Adrenal gland (tissue), 12 donors: ENCODE results near the gene PIGU. TPM values are rescaled to one million over a fixed set of nuclear protein-coding genes. Genes with fewer than 3 reads are reported as not detected.

Experiments
- DNase-seq, 7 donors: peaks; one replicate each; pipeline ENCODE4 v3.0.0-alpha.2; 2019 to 2020
- H3K27ac ChIP-seq, 5 donors: fragments of 200-600 bp; sonication (generic) in 4 of 5; 1 replicate in 3 of 5; 2 replicates in 2 of 5; pipeline versions ENCODE4 v1.5.1 to v1.8.0; 2016 to 2020; ENCODE audit warnings: mild to moderate bottlenecking in 1 of 5
- H3K27me3 ChIP-seq: fragments of 200-600 bp; 2 replicates; pipeline ENCODE4 v1.8.0; 2021
- H3K36me3 ChIP-seq, 2 donors: fragments of 200-600 bp; replicated peaks in 1 of 2; 1 replicate in 1 of 2; 2 replicates in 1 of 2; pipeline versions ENCODE4 v1.5.1 to v1.8.0; 2018 to 2022
- H3K4me1 ChIP-seq, 2 donors: fragments of 200-600 bp; replicated peaks in 1 of 2; 1 replicate in 1 of 2; 2 replicates in 1 of 2; pipeline versions ENCODE4 v1.5.1 to v1.8.0; 2018 to 2021
- H3K4me3 ChIP-seq, 4 donors: fragments of 200-600 bp; sonication (generic) in 3 of 4; one replicate each; pipeline ENCODE4 v1.5.1; 2016 to 2018
- H3K9me3 ChIP-seq, 3 donors: fragments of 200-600 bp; sonication (generic) in 1 of 3; replicated peaks in 1 of 3; 1 replicate in 2 of 3; 2 replicates in 1 of 3; pipeline versions ENCODE4 v1.5.1 to v1.8.0; 2016 to 2021
- CTCF ChIP-seq, 6 experiments: fragments of 450-650 bp in 4 of 6; fragments of 200-600 bp in 2 of 6; sonication (generic) in 1 of 6; IDR thresholded peaks; 1 replicate in 5 of 6; 2 replicates in 1 of 6; pipeline versions ENCODE4 v1.5.1 to v1.8.0; 2016 to 2021; ENCODE audit warnings: antibody characterized with exemption in 6 of 6, mild to moderate bottlenecking in 2 of 6, moderate library complexity in 1 of 6
- POLR2A ChIP-seq, 2 donors: fragments of 450-650 bp; IDR thresholded peaks; one replicate each; pipeline ENCODE4 v1.6.1; 2017; ENCODE audit warnings: antibody characterized with exemption in 2 of 2, mild to moderate bottlenecking in 2 of 2, moderate library complexity in 1 of 2
- WGBS, 4 donors: extraction: QIAGEN DNeasy Blood & Tissue Kit in 2 of 4; methylation state at CpG; one replicate each; pipeline versions ENCODE4 v1.1.5 to v1.1.7; 2013 to 2017; 5-methylcytosine and 5-hydroxymethylcytosine counted together
- intact Hi-C, 2 donors: fragments of 100-400 bp; cut with DNase I; formaldehyde crosslinking; loops; one replicate each; pipeline versions ENCODE4 v1.14.1 to v1.15.0; 2022 to 2023
- polyA plus RNA-seq, 3 donors: library from polyadenylated mRNA; stranded (reverse); fragments of 200-250 nt in 2 of 3; fragments of 350-450 nt in 1 of 3; fragmentation: Illumina TruSeq in 1 of 3; extraction: RNeasy Lipid Tissue Mini Kit (QIAGEN cat#74804) in 1 of 3; gene quantifications; one replicate each; pipeline ENCODE4 v1.2.3, GENCODE V29; 2013 to 2014
- total RNA-seq, 9 donors: library from RNA; depleted of rRNA in 4 of 9; stranded (reverse); fragments of >200 nt in 4 of 9; fragments of 120-200 nt in 1 of 9; fragmentation: NEBNext Ultra II Directional in 1 of 9; extraction: Animal tissue kit (Norgen Biotek cat#: 25700) in 1 of 9; gene quantifications; one replicate each; pipeline versions ENCODE4 v1.1.0 to v1.2.4, GENCODE V29; 2013 to 2023
- donor health status: healthy with polysubstance abuse.
- donor health status: Bipolar disorder and iron deficiency.
- donor health status: DM: yes; HTN: yes; CAD: no.
- donor health status: DM: no; HTN: no; CAD: no.
- donor health status: DM: no; HTN: no; CAD: no.
- donor health status: DM: yes; HTN: yes; CAD: no.

Gene PIGU
- total and polyA plus RNA-seq, 12 donors: 16.8 to 64.1 (median 23.1) TPM

DNA sequence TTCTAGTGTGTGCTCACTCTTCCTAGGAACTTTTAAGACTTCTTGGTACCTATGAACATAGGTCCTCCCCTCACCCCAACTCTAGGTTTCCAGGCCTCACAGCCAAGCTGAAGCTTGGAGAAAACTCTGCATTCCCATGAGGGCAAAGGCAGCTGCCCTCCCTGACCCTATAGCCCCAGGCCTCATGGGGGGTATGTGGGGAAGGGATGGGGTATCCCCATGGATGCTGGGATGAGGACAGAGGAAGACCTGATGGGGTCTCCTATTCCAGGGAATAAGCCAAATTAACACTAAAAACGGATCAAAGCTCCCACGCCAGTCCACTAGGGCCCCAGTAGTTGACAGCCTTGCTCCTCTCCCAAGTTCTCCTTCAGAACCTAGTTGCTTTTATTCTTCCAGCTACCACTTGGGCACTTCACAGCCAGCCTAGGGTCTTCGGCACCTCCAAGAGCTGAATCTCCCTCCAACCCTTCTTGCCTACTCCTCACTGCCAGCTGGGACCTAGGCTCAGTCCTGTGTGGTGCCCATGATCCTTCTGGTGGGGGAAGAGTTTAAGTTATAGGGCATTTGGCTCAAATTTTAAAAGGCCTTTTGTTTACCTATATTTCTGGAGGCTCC is 35.0 kb upstream of the PIGU start:
- 92 to 100% (median 98%) methylated on average over 3 of the region's 3 CpGs for WGBS, 4 donors
- intact Hi-C loops: no loop called here
- Histone ChIP-seq H3K27ac (peak overlapping the region in 1 of 5 donors; percentile 66), H3K4me3 (no peak overlapping the region), H3K36me3 (peaks cover 0 to 10% of the 10 kb centered on the region in 2 donors), H3K27me3 (no peaks in the 10 kb centered on the region), H3K9me3 (no peaks in the 10 kb centered on the region), H3K4me1 (peaks cover 23 to 42% of the 10 kb centered on the region in 2 donors)
- no peak for DNase-seq
- TF ChIP-seq POLR2A (IDR thresholded peaks at IDR 0.05) (no peak), CTCF (IDR thresholded peaks at IDR 0.05) (no peak)

DNA sequence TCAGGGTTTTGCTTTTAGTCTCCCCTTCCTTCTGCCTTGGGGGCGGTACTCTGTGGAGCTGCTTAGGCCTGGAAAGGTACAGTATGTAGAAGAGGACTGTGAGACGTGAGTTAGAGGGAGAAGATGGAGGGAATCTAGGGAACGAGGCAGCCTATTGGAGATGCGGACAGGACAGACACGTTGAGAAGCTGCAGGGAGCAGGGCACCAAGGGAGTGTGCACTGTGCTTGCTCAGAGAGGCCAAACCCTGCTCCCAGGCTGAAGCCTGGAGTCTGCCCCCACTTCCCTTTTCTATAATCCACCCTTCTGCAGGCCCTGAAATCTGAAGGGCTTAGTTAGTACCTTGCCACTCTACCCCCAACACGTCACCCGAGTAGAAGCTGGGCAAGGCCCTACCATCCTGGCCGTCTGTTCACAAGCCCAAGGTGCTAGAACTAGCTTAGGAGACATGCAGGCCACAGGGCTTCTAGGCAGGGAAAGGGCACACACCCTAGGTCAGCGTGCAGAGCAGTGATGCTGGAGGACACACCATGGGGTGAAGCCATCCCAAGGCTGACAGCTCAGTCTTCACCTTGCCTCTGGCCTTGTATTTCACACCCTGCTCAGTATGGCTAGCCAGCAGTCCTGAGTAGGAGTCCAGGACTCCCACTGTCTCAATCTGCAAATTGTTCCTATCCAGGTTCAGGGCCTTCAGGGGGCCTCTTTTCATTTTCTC is 34.1 kb upstream of the PIGU start:
- Histone ChIP-seq H3K36me3 (peaks cover 0 to 10% of the 10 kb centered on the region in 2 donors), H3K27me3 (no peaks in the 10 kb centered on the region), H3K27ac (peak overlapping the region in 1 of 5 donors; percentile 15), H3K4me1 (peaks cover 23 to 48% of the 10 kb centered on the region in 2 donors), H3K4me3 (no peak overlapping the region), H3K9me3 (no peaks in the 10 kb centered on the region)
- intact Hi-C loops: no loop called here
- WGBS, 4 donors: 78 to 87% (median 84%) methylated on average over 6 to 9 of the region's 9 CpGs
- TF ChIP-seq CTCF (IDR thresholded peaks at IDR 0.05) (no peak), POLR2A (IDR thresholded peaks at IDR 0.05) (no peak)
- DNase-seq: no peak

DNA sequence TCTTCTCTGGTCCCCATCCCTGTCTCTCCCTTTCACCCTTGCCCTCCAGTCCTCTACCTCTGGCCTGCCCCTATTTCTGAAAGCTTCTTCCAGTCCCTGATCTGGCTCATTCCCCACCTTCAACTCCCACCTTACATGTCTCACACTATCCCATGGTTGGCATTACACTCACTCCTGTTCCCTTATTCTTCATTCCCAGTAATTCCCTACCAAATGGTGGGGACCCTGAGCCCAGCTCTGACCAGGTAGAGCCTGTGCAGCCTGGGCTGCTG is 33.6 kb upstream of the PIGU start:
- H3K27ac ChIP-seq: peak overlapping the region in 1 of 5 donors; percentile 91
- peaks cover 0 to 10% of the 10 kb centered on the region in 2 donors for H3K36me3 ChIP-seq
- TF ChIP-seq CTCF (IDR thresholded peaks at IDR 0.05) (no peak), POLR2A (IDR thresholded peaks at IDR 0.05) (no peak)
- no peaks in the 10 kb centered on the region for H3K27me3 ChIP-seq
- H3K9me3 ChIP-seq: no peaks in the 10 kb centered on the region
- peaks cover 27 to 53% of the 10 kb centered on the region in 2 donors for H3K4me1 ChIP-seq
- peak overlapping the region in 2 of 4 donors; percentile 59 to 92 for H3K4me3 ChIP-seq
- no peak for DNase-seq
- intact Hi-C loops: no loop called here

DNA sequence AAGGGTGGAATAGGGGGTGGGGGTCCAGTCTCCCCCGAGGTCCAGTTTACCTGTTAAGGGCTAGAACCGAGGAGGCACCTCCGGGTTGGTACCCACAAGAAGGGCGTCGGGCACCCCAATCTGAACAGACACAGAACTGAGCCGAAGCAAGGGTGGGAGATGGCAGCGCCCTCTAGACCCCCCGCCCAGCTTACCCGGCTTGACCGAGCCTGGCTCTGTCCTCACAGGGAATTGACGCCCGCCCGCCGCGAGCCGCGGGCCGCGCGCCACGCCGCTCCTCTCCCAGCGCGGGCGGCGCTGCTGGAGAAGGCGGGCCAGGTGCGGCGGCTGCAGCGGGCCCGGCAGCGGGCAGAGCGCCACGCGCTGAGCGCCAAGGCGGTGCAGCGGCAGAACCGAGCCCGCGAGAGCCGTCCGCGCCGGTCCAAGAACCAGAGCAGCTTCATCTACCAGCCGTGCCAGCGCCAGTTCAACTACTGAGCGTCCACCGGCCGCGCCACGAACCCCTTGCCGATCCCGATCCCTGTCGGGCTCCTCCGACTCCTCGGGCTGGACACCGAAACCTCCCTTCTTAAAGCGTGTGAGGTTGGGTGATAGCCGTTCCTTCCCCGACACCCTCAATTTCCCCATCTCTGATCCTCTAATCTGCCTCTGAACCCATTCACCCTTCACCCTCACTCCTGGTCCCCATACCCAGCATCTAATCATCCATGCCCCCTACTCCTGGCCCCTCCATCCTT is 33.1 kb upstream of the PIGU start:
- Histone ChIP-seq H3K9me3 (no peaks in the 10 kb centered on the region), H3K36me3 (peaks cover 0 to 10% of the 10 kb centered on the region in 2 donors), H3K4me3 (peak overlapping the region in 2 of 4 donors; percentile 59 to 92), H3K27me3 (no peaks in the 10 kb centered on the region), H3K27ac (peak overlapping the region; percentile 75 to 96 (median 91)), H3K4me1 (peaks cover 32 to 59% of the 10 kb centered on the region in 2 donors)
- WGBS, 4 donors: 3 to 8% (median 4%) methylated on average over 15 to 61 of the region's 61 CpGs
- TF ChIP-seq CTCF (IDR thresholded peaks at IDR 0.05) (no peak), POLR2A (IDR thresholded peaks at IDR 0.05) (peak; percentile 26 to 32)
- intact Hi-C loops: loop anchor here (10.0 kb wide), 1 partner anchor 135 kb away; no protein-coding TSS in a partner anchor
- DNase-seq: peak in 6 of 7 donors; percentile 56 to 89 (median 72)
